ENCODE results near the gene WNK1. TPM values are rescaled to one million over a fixed set of nuclear protein-coding genes. Genes with fewer than 3 reads are reported as not detected.
"Not testable (repeated sequence)": the region's sequence is repeated elsewhere in the genome, so short reads cannot be mapped to it uniquely, and the experiment has no call there.

The WNK1 gene
- total RNA-seq, 2 donors from 2014 or later = 215 to 220 TPM

GRCh38 chr12:775973-776771 is 23.8 kb downstream of the WNK1 start:
- H3K36me3 Mint-ChIP-seq (ENCODE audit: low read depth); DNase-seq; H3K9me3 ChIP-seq (ENCODE audit: control insufficient read depth, low read length, poor library complexity, severe bottlenecking); H3K4me3 Mint-ChIP-seq; ATAC-seq; H3K27me3 Mint-ChIP-seq: not testable (repeated sequence)
- Mint-ChIP-seq H3K27ac (peak overlapping the region; percentile 83), H3K4me1 (peaks cover 51% of the 10 kb centered on the region)

GRCh38 chr12:776772-777373 is 24.5 kb downstream of the WNK1 start:
- ATAC-seq; H3K36me3 Mint-ChIP-seq (ENCODE audit: low read depth); DNase-seq; H3K27me3 Mint-ChIP-seq; H3K9me3 ChIP-seq (ENCODE audit: control insufficient read depth, low read length, poor library complexity, severe bottlenecking); H3K4me3 Mint-ChIP-seq: not testable (repeated sequence)
- peaks cover 51% of the 10 kb centered on the region for H3K4me1 Mint-ChIP-seq
- H3K27ac Mint-ChIP-seq = peak overlapping the region; percentile 95

- ATAC-seq (no peak), DNase-seq (no peak)
- H3K9me3 ChIP-seq (ENCODE audit: control insufficient read depth, low read length, poor library complexity, severe bottlenecking) = no peaks in the 10 kb centered on the region
- Mint-ChIP-seq H3K4me1 (peaks cover 48% of the 10 kb centered on the region), H3K27ac (peak overlapping the region; percentile 95), H3K27me3 (no peaks in the 10 kb centered on the region), H3K36me3 (ENCODE audit: low read depth) (peaks cover 2% of the 10 kb centered on the region), H3K4me3 (no peak overlapping the region)
These were observed 25.2 kb downstream of the WNK1 start for GRCh38 chr12:777550-778047.

GRCh38 chr12:778615-779014 is 26.2 kb downstream of the WNK1 start:
- DNase-seq (no peak), ATAC-seq (no peak)
- Mint-ChIP-seq H3K27me3 (no peaks in the 10 kb centered on the region), H3K4me3 (peak overlapping the region; percentile 84), H3K36me3 (ENCODE audit: low read depth) (peaks cover 2% of the 10 kb centered on the region), H3K27ac (peak overlapping the region; percentile 95), H3K4me1 (peaks cover 41% of the 10 kb centered on the region)
- no peaks in the 10 kb centered on the region for H3K9me3 ChIP-seq (ENCODE audit: control insufficient read depth, low read length, poor library complexity, severe bottlenecking)

- DNase-seq (no peak), ATAC-seq (peak; percentile 43)
- Mint-ChIP-seq H3K27ac (peak overlapping the region; percentile 95), H3K36me3 (ENCODE audit: low read depth) (peaks cover 2% of the 10 kb centered on the region), H3K4me3 (peak overlapping the region; percentile 84), H3K4me1 (peaks cover 37% of the 10 kb centered on the region), H3K27me3 (no peaks in the 10 kb centered on the region)
- no peaks in the 10 kb centered on the region for H3K9me3 ChIP-seq (ENCODE audit: control insufficient read depth, low read length, poor library complexity, severe bottlenecking)
These were observed 27.7 kb downstream of the WNK1 start for GRCh38 chr12:779745-780734.

- H3K36me3 Mint-ChIP-seq (ENCODE audit: low read depth) = peaks cover 2% of the 10 kb centered on the region
- H3K9me3 ChIP-seq (ENCODE audit: control insufficient read depth, low read length, poor library complexity, severe bottlenecking) = no peaks in the 10 kb centered on the region
- H3K4me3 Mint-ChIP-seq = peak overlapping the region; percentile 36
- H3K4me1 Mint-ChIP-seq = peaks cover 37% of the 10 kb centered on the region
- H3K27me3 Mint-ChIP-seq = no peaks in the 10 kb centered on the region
- no peak for ATAC-seq
- H3K27ac Mint-ChIP-seq = peak overlapping the region; percentile 95
- DNase-seq = no peak
These were observed 28.5 kb downstream of the WNK1 start for GRCh38 chr12:780750-781379.

GRCh38 chr12:785706-786105 is 33.3 kb downstream of the WNK1 start:
- no peaks in the 10 kb centered on the region for H3K36me3 Mint-ChIP-seq (ENCODE audit: low read depth)
- H3K27ac Mint-ChIP-seq = peak overlapping the region; percentile 65
- no peak overlapping the region for H3K4me3 Mint-ChIP-seq

GRCh38 chr12:788288-788687 is 35.9 kb downstream of the WNK1 start:
- no peak for ATAC-seq
- peaks cover 48% of the 10 kb centered on the region for H3K4me1 Mint-ChIP-seq

More at GRCh38 chr12:785706-786105, 33.3 kb downstream of the WNK1 start:
- ATAC-seq (no peak), DNase-seq (no peak)
- H3K27me3 Mint-ChIP-seq = no peaks in the 10 kb centered on the region
- H3K4me1 Mint-ChIP-seq = peaks cover 44% of the 10 kb centered on the region
- H3K9me3 ChIP-seq (ENCODE audit: control insufficient read depth, low read length, poor library complexity, severe bottlenecking) = no peaks in the 10 kb centered on the region

GRCh38 chr12:788762-789161 is 36.4 kb downstream of the WNK1 start:
- H3K27me3 Mint-ChIP-seq; ATAC-seq; H3K36me3 Mint-ChIP-seq (ENCODE audit: low read depth); DNase-seq; H3K9me3 ChIP-seq (ENCODE audit: control insufficient read depth, low read length, poor library complexity, severe bottlenecking); H3K27ac Mint-ChIP-seq: not testable (repeated sequence)
- Mint-ChIP-seq H3K4me3 (peak overlapping the region; percentile 31), H3K4me1 (peaks cover 49% of the 10 kb centered on the region)

More at GRCh38 chr12:788288-788687, 35.9 kb downstream of the WNK1 start:
- no peaks in the 10 kb centered on the region for H3K36me3 Mint-ChIP-seq (ENCODE audit: low read depth)
- no peak overlapping the region for H3K4me3 Mint-ChIP-seq
- H3K27ac Mint-ChIP-seq = no peak overlapping the region
- no peaks in the 10 kb centered on the region for H3K27me3 Mint-ChIP-seq
- DNase-seq = no peak
- no peaks in the 10 kb centered on the region for H3K9me3 ChIP-seq (ENCODE audit: control insufficient read depth, low read length, poor library complexity, severe bottlenecking)

- Mint-ChIP-seq H3K4me3 (peak overlapping the region; percentile 51), H3K27me3 (no peaks in the 10 kb centered on the region), H3K27ac (peak overlapping the region; percentile 41), H3K4me1 (peaks cover 50% of the 10 kb centered on the region), H3K36me3 (ENCODE audit: low read depth) (no peaks in the 10 kb centered on the region)
- DNase-seq = no peak
- peak; percentile 50 for ATAC-seq
- no peaks in the 10 kb centered on the region for H3K9me3 ChIP-seq (ENCODE audit: control insufficient read depth, low read length, poor library complexity, severe bottlenecking)
These were observed 37.6 kb downstream of the WNK1 start for GRCh38 chr12:789852-790563.

- ATAC-seq = no peak
- DNase-seq = no peak
- Mint-ChIP-seq H3K27me3 (no peaks in the 10 kb centered on the region), H3K36me3 (ENCODE audit: low read depth) (no peaks in the 10 kb centered on the region), H3K4me1 (peaks cover 51% of the 10 kb centered on the region), H3K27ac (peak overlapping the region; percentile 41), H3K4me3 (peak overlapping the region; percentile 62)
- no peaks in the 10 kb centered on the region for H3K9me3 ChIP-seq (ENCODE audit: control insufficient read depth, low read length, poor library complexity, severe bottlenecking)
These were observed 38.2 kb downstream of the WNK1 start for GRCh38 chr12:790608-791007.

GRCh38 chr12:793037-793436 is 40.7 kb downstream of the WNK1 start:
- peaks cover 51% of the 10 kb centered on the region for H3K4me1 Mint-ChIP-seq
- H3K36me3 Mint-ChIP-seq (ENCODE audit: low read depth) = no peaks in the 10 kb centered on the region
- no peak overlapping the region for H3K27ac Mint-ChIP-seq
- ATAC-seq = no peak
- H3K9me3 ChIP-seq (ENCODE audit: control insufficient read depth, low read length, poor library complexity, severe bottlenecking) = no peaks in the 10 kb centered on the region
- H3K4me3 Mint-ChIP-seq = no peak overlapping the region
- no peaks in the 10 kb centered on the region for H3K27me3 Mint-ChIP-seq
- DNase-seq = no peak
